IPS-20b (cell line): ENCODE data around the gene MINDY4.

Experiments
- H3K27ac ChIP-seq: one replicate; pipeline ENCODE4 v1.5.1; 2013; ENCODE audit warnings: low read length
- H3K27me3 ChIP-seq: 2 replicates; pipeline ENCODE4 v1.6.1; 2013; ENCODE audit warnings: mild to moderate bottlenecking, low read length, inconsistent platforms; ENCODE audit not compliant: insufficient read depth
- H3K36me3 ChIP-seq: 2 replicates; pipeline ENCODE4 v1.6.1; 2013; ENCODE audit warnings: low read depth, mild to moderate bottlenecking, inconsistent platforms, low read length, moderate library complexity; ENCODE audit not compliant: insufficient read depth
- H3K4me1 ChIP-seq: 2 replicates; pipeline ENCODE4 v1.6.1; 2013; ENCODE audit warnings: mild to moderate bottlenecking, control low read depth, inconsistent platforms, low read length, moderate library complexity; ENCODE audit not compliant: insufficient read depth
- H3K4me3 ChIP-seq: 2 replicates; pipeline ENCODE4 v1.5.1; 2013; ENCODE audit warnings: mild to moderate bottlenecking, low read length, inconsistent platforms
- H3K9ac ChIP-seq: 2 replicates; pipeline ENCODE4 v1.6.1; 2013; ENCODE audit warnings: low read depth, mild to moderate bottlenecking, inconsistent platforms, low read length, moderate library complexity
- H3K9me3 ChIP-seq: 2 replicates; pipeline ENCODE4 v1.6.1; 2013; ENCODE audit warnings: mild to moderate bottlenecking, low read depth, low read length, inconsistent platforms; ENCODE audit not compliant: insufficient read depth

The MINDY4 gene

DNA sequence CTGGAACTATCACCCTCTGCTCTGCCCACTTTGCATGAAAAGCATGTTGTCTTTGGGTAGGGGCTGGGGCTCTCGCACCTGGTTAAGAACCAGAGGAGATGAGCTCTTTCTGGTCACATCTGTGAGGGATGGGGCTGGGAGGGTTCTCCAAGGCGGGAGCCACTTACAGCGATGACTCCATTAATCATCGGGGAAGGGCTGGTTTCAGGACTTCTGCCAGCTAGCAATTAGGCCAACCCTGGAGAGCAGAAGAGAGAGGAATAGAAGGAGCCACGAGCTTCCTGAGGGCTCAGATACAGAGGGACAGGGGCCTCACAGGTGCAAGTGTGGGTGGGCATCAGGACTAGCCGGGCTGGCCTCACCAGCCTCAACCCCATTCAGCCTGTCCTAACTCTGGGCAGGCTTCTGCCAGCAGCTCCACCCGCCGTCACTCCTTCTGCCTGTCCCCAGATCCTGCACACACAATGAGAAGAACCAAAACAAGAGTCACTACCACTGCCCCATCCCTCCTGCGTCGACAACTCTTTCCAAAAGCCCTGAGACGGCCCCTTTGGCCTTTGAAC is 148.9 kb downstream of the MINDY4 start:
- H3K9me3 ChIP-seq: no peaks in the 10 kb centered on the region
- H3K4me1 ChIP-seq: no peaks in the 10 kb centered on the region
- H3K27me3 ChIP-seq: no peaks in the 10 kb centered on the region
- H3K27ac ChIP-seq: no peak overlapping the region
- H3K9ac ChIP-seq: no peak overlapping the region
- no peak overlapping the region for H3K4me3 ChIP-seq
- no peaks in the 10 kb centered on the region for H3K36me3 ChIP-seq

DNA sequence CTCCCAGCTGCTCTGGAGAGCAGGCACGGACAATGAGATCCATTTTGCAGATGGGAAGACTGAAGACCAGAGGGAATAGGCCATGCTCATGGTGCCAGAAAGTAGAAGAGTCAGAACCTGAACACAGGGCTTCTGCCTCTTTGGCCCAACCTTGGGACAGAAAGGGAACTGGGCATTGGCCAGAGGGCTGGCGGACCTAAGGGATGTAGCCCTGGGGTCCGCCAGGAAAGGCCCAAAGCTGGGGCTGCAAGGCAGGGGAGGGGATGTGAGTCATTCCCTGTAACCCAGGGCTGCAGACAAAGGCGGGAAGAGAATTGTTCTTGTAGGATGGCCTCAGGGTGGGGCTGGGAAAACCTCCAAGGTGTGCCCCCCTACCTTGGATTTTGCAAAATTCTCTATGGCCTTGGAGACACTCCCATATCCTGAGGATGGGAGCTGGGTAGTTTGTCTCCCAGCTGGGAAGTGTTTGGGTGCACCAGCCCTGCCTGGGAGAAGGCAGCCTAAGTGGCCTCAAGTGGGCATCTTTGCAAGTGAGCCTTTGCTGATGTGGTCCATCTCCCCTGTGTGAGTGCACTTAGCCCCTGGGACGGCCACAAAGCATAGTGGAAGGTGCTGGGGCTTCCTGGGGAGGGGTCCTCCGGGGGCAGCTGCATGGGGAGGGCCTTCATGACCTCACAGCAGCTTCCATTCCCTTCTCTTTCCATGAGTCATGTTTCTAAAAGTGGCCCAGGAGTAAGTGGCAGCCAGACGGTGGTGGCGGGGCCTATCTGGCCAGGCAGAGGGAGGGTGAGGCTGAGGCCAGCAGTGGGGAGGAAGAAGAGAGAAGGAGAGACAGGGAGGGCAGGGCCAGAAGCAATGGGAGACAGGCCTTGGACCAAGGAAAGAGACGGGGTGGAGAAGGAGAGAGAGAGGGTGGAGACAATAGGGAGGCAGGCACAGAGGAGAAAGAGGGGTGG is 149.6 kb downstream of the MINDY4 start:
- Histone ChIP-seq H3K4me3 (no peak overlapping the region), H3K9me3 (no peaks in the 10 kb centered on the region), H3K27me3 (no peaks in the 10 kb centered on the region), H3K36me3 (no peaks in the 10 kb centered on the region), H3K9ac (no peak overlapping the region), H3K4me1 (no peaks in the 10 kb centered on the region), H3K27ac (no peak overlapping the region)

DNA sequence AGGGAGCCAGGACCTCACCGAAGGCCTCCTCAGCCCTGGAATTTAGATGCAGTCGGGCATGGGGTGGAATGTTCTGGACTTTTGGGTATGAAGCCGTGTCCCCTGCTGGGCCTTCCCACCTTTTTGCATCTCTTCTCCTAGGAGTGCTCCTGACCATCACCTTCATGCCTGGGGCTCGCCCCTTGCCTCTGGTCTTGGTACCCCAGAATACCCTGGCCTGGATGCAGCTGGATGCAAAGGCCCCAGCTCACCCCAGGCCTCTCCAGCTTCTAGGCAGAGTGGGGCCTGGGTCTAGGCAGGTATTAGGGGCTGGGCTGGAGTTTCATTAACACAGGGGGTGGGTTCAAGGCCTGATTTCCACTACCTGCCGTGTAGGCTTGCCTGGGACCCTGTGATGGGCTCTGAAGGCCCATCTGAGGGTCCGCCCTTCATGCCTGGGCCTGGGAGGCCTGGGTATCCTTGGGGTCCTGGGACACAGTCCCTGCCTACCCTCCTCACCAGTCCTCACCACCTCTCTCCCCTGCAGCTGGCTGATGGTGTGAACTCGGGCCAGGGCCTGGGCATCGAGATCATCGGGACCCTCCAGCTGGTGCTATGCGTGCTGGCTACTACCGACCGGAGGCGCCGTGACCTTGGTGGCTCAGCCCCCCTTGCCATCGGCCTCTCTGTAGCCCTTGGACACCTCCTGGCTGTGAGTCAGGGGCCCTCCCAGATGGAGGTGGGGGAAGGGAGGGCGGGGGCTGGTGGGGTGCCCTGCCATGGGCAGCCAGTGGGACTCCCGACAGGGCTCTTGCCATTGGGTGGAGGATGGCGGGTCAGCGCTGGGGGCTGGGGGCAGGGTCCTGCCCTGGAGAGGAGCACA is 150.6 kb downstream of the MINDY4 start:
- Histone ChIP-seq H3K4me1 (no peaks in the 10 kb centered on the region), H3K9ac (no peak overlapping the region), H3K27ac (no peak overlapping the region), H3K27me3 (no peaks in the 10 kb centered on the region), H3K36me3 (no peaks in the 10 kb centered on the region), H3K9me3 (no peaks in the 10 kb centered on the region), H3K4me3 (no peak overlapping the region)

DNA sequence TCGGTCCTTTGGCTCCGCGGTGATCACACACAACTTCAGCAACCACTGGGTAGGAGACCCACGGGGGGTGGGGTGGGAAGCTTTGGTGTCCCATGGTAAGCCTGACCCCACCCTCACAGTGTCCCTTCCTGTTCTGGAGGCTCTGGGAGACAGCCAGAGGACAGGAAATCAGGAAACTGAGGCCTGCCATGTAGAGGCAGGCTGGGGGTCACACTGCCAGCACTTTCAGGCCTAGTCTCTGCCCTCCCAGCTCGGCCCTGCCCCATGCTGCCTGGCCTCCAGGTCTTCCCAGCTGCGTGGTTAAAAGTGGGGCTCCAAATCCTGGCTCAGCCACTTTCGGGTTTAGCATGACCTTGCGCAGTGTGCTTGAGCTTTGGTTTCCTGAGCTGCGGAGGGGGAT is 151.4 kb downstream of the MINDY4 start:
- Histone ChIP-seq H3K9me3 (no peaks in the 10 kb centered on the region), H3K4me1 (no peaks in the 10 kb centered on the region), H3K27me3 (no peaks in the 10 kb centered on the region), H3K9ac (no peak overlapping the region), H3K36me3 (no peaks in the 10 kb centered on the region), H3K4me3 (no peak overlapping the region), H3K27ac (no peak overlapping the region)

DNA sequence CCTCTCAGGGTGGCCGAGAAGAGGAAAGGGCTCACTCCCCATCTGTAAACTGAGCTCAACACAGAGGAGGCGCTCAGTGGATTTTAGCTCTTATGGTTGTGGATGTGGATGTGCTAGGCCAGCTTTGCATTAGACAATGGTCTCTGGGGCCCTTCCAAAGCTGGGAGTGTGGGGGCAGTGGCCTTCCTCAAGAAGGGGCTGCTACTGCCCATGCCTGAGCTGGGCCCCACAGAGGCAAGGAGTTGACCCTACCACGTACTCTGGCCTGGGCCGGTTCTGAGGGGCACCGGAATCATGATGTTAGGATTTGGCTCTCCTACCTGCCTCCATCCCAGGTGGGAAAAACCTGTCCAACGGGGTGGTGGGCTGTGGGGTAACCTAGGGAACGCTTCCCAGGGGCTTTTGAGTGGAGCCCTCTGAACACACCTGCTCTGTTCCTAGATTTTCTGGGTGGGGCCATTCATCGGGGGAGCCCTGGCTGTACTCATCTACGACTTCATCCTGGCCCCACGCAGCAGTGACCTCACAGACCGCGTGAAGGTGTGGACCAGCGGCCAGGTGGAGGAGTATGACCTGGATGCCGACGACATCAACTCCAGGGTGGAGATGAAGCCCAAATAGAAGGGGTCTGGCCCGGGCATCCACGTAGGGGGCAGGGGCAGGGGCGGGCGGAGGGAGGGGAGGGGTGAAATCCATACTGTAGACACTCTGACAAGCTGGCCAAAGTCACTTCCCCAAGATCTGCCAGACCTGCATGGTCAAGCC is 152.0 kb downstream of the MINDY4 start:
- H3K9ac ChIP-seq: no peak overlapping the region
- H3K27ac ChIP-seq: no peak overlapping the region
- H3K4me3 ChIP-seq: no peak overlapping the region
- H3K27me3 ChIP-seq: no peaks in the 10 kb centered on the region
- no peaks in the 10 kb centered on the region for H3K9me3 ChIP-seq
- no peaks in the 10 kb centered on the region for H3K36me3 ChIP-seq
- no peaks in the 10 kb centered on the region for H3K4me1 ChIP-seq

DNA sequence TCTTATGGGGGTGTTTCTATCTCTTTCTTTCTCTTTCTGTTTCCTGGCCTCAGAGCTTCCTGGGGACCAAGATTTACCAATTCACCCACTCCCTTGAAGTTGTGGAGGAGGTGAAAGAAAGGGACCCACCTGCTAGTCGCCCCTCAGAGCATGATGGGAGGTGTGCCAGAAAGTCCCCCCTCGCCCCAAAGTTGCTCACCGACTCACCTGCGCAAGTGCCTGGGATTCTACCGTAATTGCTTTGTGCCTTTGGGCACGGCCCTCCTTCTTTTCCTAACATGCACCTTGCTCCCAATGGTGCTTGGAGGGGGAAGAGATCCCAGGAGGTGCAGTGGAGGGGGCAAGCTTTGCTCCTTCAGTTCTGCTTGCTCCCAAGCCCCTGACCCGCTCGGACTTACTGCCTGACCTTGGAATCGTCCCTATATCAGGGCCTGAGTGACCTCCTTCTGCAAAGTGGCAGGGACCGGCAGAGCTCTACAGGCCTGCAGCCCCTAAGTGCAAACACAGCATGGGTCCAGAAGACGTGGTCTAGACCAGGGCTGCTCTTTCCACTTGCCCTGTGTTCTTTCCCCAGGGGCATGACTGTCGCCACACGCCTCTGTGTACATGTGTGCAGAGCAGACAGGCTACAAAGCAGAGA is 152.7 kb downstream of the MINDY4 start:
- Histone ChIP-seq H3K27ac (no peak overlapping the region), H3K9ac (no peak overlapping the region), H3K4me3 (no peak overlapping the region), H3K9me3 (no peaks in the 10 kb centered on the region), H3K36me3 (no peaks in the 10 kb centered on the region), H3K27me3 (no peaks in the 10 kb centered on the region), H3K4me1 (no peaks in the 10 kb centered on the region)

DNA sequence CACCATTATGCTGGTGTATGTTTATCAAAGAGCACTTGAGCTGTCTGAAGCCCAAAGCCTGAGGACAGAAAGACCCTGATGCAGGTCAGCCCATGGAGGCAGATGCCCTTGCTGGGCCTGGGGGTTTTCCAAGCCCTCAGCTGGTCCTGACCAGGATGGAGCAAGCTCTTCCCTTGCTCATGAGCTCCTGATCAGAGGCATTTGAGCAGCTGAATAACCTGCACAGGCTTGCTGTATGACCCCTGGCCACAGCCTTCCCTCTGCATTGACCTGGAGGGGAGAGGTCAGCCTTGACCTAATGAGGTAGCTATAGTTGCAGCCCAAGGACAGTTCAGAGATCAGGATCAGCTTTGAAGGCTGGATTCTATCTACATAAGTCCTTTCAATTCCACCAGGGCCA is 153.4 kb downstream of the MINDY4 start:
- Histone ChIP-seq H3K27ac (no peak overlapping the region), H3K36me3 (no peaks in the 10 kb centered on the region), H3K9me3 (no peaks in the 10 kb centered on the region), H3K4me3 (no peak overlapping the region), H3K4me1 (no peaks in the 10 kb centered on the region), H3K9ac (no peak overlapping the region), H3K27me3 (no peaks in the 10 kb centered on the region)

DNA sequence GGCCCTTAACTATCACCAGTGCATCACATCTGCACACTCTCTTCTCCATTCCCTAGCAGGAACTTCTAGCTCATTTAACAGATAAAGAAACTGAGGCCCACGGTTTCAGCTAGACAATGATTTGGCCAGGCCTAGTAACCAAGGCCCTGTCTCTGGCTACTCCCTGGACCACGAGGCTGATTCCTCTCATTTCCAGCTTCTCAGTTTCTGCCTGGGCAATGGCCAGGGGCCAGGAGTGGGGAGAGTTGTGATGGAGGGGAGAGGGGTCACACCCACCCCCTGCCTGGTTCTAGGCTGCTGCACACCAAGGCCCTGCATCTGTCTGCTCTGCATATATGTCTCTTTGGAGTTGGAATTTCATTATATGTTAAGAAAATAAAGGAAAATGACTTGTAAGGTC is 153.9 kb downstream of the MINDY4 start:
- Histone ChIP-seq H3K36me3 (no peaks in the 10 kb centered on the region), H3K4me1 (no peaks in the 10 kb centered on the region), H3K9me3 (no peaks in the 10 kb centered on the region), H3K9ac (no peak overlapping the region), H3K27ac (no peak overlapping the region), H3K27me3 (no peaks in the 10 kb centered on the region), H3K4me3 (no peak overlapping the region)

DNA sequence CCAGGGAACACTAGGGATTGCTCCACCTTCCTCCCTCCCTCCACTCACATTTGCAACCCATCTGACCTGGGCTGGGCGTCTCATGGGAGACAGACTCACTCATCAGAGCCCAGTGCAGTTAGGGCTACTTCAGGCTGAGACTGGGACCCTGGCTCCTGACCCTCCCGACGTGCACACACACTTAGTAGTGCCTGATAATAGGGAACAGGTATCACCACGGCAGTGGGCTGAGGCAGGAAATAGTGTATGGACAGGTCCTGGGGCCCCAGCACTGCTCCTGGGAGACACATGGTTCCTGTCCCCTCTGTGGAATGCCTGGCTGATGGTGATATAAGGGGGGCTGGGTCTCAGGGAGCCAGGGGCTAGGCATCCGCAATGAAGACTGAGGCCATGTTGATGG is 154.7 kb downstream of the MINDY4 start:
- H3K4me3 ChIP-seq: no peak overlapping the region
- H3K27me3 ChIP-seq: no peaks in the 10 kb centered on the region
- no peaks in the 10 kb centered on the region for H3K4me1 ChIP-seq
- H3K36me3 ChIP-seq: no peaks in the 10 kb centered on the region
- H3K27ac ChIP-seq: no peak overlapping the region
- no peaks in the 10 kb centered on the region for H3K9me3 ChIP-seq
- no peak overlapping the region for H3K9ac ChIP-seq

DNA sequence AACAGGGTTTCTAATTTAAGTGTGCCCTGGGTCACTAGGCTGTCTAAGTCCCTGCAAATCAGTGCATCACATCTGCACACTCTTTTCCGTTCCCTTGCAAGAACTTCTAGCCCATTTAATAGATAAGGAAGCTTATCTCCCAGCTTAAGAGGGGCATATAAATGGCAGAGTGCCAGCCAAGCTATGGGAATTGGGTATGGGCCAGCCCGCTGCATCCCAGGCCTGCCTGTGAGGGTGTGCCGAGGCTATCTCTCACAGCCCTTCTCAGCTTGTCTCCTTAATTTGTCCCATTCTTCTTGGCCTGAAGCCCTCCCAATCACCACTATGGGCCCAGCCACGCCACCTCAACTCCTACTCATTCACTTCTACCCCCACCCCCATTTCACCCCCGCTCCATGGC is 155.1 kb downstream of the MINDY4 start:
- Histone ChIP-seq H3K27ac (no peak overlapping the region), H3K27me3 (no peaks in the 10 kb centered on the region), H3K4me3 (no peak overlapping the region), H3K4me1 (no peaks in the 10 kb centered on the region), H3K36me3 (no peaks in the 10 kb centered on the region), H3K9me3 (no peaks in the 10 kb centered on the region), H3K9ac (no peak overlapping the region)

DNA sequence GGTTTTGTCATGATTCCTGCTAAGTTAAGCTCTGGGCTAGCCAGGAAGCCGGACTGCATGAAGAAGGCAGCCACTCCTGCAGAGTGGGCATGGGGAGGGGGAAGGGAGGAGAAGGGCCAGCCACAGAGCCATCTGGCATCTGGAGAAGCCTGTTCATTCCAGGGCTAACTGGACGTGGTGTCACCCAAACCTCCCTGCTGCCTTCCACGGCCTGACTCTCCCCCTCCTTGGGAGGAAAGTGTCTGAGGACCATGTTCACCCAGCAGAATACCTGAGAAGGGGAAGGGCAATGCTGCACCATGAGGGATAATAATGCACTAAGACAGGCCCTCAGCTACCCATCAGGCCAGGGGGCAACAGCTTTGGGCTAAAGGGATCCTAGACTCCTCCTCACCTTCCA is 155.8 kb downstream of the MINDY4 start:
- Histone ChIP-seq H3K9me3 (no peaks in the 10 kb centered on the region), H3K4me3 (no peak overlapping the region), H3K36me3 (no peaks in the 10 kb centered on the region), H3K4me1 (no peaks in the 10 kb centered on the region), H3K27me3 (no peaks in the 10 kb centered on the region; the same call in 1 of the 2 replicates), H3K27ac (no peak overlapping the region), H3K9ac (no peak overlapping the region)
